Occipital lobe (tissue), 3 donors: ENCODE measurements around the gene COX5A. TPM values are rescaled to one million over a fixed set of nuclear protein-coding genes. Genes with fewer than 3 reads are reported as not detected.

Experiments
- DNase-seq: peaks from one replicate; lab custom pipeline; 2025; lab: John Stamatoyannopoulos, UW
- small RNA-seq: library from RNA; depleted of rRNA; stranded (forward); fragments of <200 nt; gene quantifications from one replicate; pipeline ENCODE3, GENCODE V24; 2014
- total RNA-seq: library from RNA; depleted of rRNA; stranded (reverse); fragments of >200 nt; gene quantifications from one replicate; pipeline ENCODE4 v1.2.3, GENCODE V29; 2014

The COX5A gene
- total RNA-seq, 1 donor from 2014 or later = 43.8 TPM

DNA sequence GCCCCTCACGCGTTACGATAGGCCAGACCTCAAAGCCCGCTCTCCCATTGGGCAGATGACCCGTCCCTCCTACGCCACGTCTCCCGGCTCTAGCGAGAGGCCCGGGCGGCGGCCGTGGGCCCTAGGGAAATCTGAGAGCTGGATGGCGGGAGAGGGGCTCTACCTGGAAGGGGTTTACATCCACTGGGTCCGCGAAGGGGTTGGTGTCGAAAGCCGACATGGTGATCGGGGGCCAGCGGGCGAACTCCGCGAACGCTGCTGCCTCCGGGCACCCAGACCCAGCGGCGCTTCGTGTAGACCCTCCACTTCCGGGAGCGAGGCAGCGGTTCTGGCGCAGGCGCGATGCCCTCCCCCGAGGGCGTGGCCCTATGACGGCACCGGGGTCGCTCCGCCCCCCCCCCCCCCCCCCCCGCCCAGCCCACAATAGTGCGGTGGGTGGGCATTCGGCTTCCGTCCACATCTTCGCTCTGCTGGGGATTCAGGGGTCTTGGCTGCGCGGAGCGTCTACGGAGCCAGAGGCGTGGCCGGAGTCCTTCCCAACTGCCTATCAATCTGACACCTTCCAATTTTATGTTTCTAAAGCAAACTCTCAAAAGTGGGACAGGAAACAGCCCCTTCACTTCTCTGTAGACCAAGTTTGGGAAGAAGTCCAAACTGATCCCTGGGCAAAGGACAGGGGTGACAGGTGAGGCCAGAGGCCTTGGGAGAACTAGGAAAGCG lies 64.7 kb downstream of the COX5A start, which contains the start of gene SCAMP2:
Gene SCAMP2 (minus strand): TSS at position 330 of the 720 bp plus-strand sequence. CDS start 110 bp downstream, at position 220.
- DNase-seq = peak; percentile 93

DNA sequence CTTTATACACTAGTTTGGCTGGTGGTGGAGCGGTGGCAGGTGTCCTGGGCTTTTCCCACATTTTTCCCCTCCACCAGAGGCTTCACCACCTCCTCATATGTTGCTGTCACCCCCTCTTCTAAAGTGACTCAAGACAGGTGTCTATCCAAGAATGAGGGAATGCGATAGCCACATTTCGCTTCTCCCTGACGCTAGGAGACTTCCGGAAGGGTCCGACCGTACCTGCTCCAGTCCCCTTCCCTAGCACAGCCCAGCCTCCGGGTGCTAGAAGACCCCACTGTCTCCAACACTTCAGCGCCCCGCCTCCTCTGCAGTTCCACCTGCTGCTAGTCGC lies 65.2 kb downstream of the COX5A start:
- no peak for DNase-seq

DNA sequence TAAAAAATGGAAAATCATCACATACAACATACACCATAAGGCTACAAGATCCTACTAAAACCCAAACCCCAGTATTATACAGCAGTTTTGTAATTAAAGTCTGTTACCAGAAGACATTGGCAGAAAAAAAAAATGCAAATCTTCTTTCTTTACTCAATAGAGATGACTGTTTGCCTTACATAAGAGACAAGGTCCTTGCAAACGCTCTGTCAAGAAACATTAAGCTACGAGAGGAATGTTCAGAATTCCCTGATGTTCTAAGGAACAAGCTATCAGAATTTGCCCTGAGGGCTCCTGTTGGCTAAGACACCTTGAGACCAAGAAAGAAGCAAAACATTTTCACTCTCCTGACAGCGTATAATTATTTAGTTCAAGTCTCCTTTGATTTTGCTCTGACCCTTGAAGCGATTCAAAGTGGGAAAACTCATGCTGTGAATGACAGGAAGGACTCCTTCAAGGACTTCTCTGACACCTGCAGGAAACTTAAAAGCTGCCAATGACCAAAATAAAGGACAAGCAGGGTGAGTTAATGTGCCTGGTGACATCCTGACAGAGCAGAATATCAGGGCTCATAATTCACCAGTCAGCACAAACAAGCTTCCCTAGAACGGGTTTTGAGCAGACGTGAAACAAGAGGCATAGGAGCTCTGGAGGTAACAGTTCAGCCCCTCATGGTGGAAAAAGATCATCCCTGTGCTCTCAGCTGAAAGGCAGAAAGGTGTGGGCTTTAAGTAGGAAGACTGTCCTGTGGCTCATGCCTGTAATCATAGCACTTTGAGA lies 67.2 kb downstream of the COX5A start:
- no peak for DNase-seq

Small RNA genes lying within 50 kb of the gene (small RNA-seq; reads per million reads assigned to genes)
- gene RF00019 = not detected

Other genes with a start within 250 kb of the COX5A start
- gene EDC3, start 242.0 kb downstream of the COX5A start, total RNA-seq = 12.9 TPM
- gene CYP1A1, start 212.5 kb downstream of the COX5A start, total RNA-seq = 0.47 TPM
- not detected for gene CYP1A2, start 189.2 kb downstream of the COX5A start, total RNA-seq
- gene CSK, start 156.0 kb downstream of the COX5A start, total RNA-seq = 24.0 TPM
- not detected for gene LMAN1L, start 125.2 kb downstream of the COX5A start, total RNA-seq
- 1.6 TPM for gene CPLX3, start 111.4 kb downstream of the COX5A start, total RNA-seq
- gene ULK3, start 94.9 kb downstream of the COX5A start, total RNA-seq = 32.4 TPM
- gene SCAMP2, start 64.7 kb downstream of the COX5A start, total RNA-seq = 8.0 TPM
- gene MPI, start 48.0 kb downstream of the COX5A start, total RNA-seq = 37.9 TPM
- 64.6 TPM for gene FAM219B, start 31.2 kb downstream of the COX5A start, total RNA-seq
- 6.4 TPM for gene RPP25, start 18.7 kb upstream of the COX5A start, total RNA-seq
- 51.3 TPM for gene SCAMP5, start 57.5 kb upstream of the COX5A start, total RNA-seq
- gene PPCDC, start 85.5 kb upstream of the COX5A start, total RNA-seq = 7.2 TPM